ENCODE results near the gene ACR.
"Not testable (repeated sequence)": the region's sequence is repeated elsewhere in the genome, so short reads cannot be mapped to it uniquely, and the experiment has no call there.

DNA sequence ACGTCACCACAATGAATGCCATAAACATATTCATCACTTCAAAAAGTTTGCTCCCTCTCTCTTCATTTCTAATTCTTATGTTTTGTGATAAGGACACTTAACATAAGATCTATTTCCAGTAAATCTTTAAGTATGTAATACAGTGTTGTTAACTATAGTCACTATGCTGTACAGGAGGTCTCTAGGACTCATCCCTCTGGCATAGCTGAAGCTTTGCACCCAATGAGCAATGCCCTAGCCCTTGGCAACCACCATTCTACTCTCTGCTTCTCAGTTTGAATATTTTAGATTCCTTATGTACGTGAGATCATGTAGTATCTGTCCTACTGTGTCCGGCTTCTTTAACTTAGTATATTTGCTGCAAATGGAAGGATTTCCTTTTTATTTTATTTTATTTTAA is 26.3 kb downstream of the ACR start:
- TF ChIP-seq CTCF, EZH2 (IDR thresholded peaks at IDR 0.05): not testable (repeated sequence)
